ENCODE data around the gene KLHL7.
A peak's percentile ranks its signal among the peaks of the same experiment; 100 is the strongest.
"Not testable (repeated sequence)": the region's sequence is repeated elsewhere in the genome, so short reads cannot be mapped to it uniquely, and the experiment has no call there.

KLHL7 gene

GRCh38 chr7:23108995-23109394 lies 3.4 kb downstream of the KLHL7 start:
- no peak for DNase-seq (ENCODE audit: low spot score)

- DNase-seq (ENCODE audit: low spot score) = no peak
Measured at GRCh38 chr7:23109470-23109869, 3.9 kb downstream of the KLHL7 start.

DNA sequence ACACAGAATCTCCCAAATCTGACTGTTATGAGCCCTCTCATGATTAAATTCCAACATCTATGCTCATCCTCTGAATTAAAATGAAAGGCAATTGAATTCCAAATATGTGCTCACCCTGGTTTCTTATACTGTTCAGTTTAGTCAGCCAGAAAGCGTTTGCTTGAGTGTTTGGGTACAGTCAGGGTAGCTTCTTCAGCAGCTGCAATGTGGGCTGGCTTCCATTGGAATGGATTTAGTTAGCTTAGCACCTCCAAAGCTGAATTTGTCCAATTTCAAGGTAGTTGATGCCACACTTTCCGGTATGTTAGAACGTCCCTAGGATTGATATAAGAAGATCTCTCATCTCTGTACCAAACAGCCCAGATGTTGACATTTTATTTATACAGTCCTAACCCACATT lies 9.3 kb downstream of the KLHL7 start:
- DNase-seq (ENCODE audit: low spot score) = no peak

GRCh38 chr7:23115991-23116390 lies 10.4 kb downstream of the KLHL7 start:
- DNase-seq (ENCODE audit: low spot score) = no peak

GRCh38 chr7:23117841-23118240 lies 12.3 kb downstream of the KLHL7 start:
- no peak for DNase-seq (ENCODE audit: low spot score)

- DNase-seq (ENCODE audit: low spot score) = no peak
Measured at GRCh38 chr7:23120106-23120505, 14.5 kb downstream of the KLHL7 start.

DNA sequence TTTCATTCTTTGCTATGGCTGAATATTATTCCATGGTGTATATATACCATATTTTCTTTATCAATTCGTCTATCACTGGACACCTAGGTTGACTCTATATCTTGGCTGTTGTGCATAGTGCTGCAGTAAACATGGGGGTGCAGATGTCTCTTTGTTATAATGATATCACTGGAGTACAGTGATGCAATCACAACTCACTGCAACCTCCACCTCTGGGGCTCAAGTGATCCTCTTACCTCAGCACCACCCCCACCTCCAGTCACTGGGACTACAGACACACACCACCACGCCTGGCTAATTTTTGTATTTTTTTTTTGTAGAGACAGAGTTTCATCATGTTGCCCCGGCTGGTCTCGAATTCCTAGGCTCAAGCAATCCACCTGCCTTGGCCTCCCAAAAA lies 15.6 kb downstream of the KLHL7 start:
- DNase-seq (ENCODE audit: low spot score) = no peak

DNA sequence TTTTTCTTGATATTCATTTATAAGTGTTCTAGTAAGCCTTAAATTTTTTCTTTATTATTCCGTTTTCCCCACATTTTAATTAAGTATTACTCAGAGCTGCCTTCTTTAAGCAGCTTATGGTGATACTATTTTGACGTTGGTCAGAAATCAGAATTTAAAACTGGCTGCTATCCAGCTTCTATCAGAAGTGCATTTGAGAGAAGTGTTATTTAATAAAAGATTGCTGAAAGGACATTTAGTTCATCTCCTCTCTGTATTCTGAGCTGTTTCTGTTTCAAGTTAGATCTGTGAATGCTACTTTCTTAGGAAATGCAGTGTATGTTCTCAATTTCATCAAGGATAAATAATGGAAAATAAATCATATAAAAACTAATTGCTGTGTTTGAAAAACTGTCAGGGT lies 17.4 kb downstream of the KLHL7 start:
- DNase-seq (ENCODE audit: low spot score) = no peak

DNA sequence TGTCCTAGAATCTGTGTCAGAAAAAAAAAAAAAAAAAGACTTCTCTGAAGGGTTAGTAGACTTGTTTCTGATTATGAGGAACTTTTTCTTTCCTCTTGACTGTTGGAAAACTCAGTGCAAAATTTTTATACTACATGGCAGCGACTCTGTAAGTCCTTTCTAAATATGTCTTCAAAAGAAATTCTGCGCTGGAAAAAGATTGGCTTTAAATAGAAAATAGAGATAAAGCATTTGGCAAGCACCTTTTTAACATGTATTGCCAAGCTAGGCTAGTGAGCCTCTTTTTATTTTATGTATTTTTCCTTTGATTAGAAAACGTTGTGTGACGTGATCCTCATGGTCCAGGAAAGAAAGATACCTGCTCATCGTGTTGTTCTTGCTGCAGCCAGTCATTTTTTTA lies 17.9 kb downstream of the KLHL7 start:
- DNase-seq (ENCODE audit: low spot score) = no peak

DNA sequence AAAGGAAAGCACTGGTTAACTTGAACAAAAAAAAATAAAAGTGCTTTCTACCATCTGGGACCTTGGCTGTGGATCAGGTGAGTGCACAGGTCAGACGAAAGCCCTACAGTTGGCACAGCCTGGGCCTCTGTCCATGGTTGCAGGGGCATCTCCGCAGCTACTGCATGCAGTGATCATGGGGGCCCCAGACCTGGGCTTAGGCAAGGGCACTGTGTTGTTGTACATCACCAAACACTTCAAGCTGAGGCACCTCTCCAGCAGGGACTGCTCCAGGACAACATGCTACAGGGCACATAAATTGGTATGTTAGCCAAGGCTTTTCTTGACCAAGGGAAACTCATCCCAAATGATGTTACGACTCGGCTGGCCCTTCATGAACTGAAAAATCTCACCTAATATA lies 23.5 kb downstream of the KLHL7 start:
- DNase-seq (ENCODE audit: low spot score) = no peak

GRCh38 chr7:23131799-23132198 lies 26.2 kb downstream of the KLHL7 start:
- not testable (repeated sequence) for DNase-seq (ENCODE audit: low spot score)

DNA sequence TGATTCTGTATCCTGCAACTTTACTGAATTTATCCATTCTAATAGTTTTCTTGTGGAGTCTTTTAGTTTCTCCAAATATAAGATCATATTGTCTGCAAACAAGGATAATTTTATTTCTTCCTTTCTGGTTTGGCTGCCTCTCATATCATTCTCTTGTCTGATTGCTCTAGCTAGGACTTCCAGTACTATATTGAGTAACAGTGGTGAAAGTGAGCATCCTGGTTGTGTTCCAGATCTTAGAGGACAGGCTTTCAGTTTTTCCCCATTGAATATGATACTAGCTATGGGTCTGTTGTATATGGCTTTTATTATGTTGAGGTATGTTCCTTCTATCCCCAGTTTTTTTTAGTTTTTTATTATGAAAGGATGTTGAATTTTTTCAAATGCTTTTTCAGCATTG lies 28.2 kb downstream of the KLHL7 start:
- DNase-seq (ENCODE audit: low spot score) = no peak

GRCh38 chr7:23135755-23136154 lies 30.2 kb downstream of the KLHL7 start:
- no peak for DNase-seq (ENCODE audit: low spot score)

DNA sequence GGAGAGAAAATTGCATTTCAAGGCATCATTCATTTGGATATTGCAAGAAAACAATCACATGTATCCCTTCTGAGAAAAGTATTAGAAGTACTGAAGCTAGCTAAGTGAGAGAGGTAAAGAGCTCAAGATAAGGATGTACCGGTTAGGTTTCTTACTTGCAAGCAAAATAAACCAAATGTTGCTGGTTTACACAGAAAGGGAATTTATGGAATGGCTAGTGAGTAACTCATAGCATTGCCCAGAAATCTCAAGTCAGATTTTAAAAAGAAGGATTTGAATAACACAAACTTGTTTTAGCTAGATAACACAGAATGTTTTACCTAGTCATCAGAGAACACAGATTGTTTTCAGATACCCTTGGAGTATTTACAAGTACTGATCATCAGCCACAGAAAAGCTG lies 30.6 kb downstream of the KLHL7 start:
- DNase-seq (ENCODE audit: low spot score) = no peak

GRCh38 chr7:23157679-23158078 lies 52.1 kb downstream of the KLHL7 start:
- no peak for DNase-seq (ENCODE audit: low spot score)

GRCh38 chr7:23158546-23158945 lies 53.0 kb downstream of the KLHL7 start:
- no peak for DNase-seq (ENCODE audit: low spot score)

DNA sequence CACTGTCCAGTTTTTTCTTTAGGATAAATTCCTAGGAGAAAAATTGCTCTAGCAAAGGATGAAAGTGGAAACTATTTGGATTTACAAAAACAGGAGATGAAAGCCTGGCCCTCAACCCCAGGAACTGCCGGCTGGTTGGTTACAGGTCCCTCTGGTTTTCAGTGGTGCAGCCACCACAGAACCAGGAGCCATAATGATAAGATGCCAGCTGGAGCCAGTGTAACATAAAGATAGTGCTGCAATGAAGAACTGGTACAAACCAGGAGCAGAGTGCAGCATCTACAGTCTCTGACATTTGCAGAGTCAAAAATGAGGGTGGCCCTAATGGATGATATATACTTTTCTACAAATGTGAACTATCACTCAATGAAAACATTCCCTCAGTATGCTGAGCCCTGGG lies 55.9 kb downstream of the KLHL7 start:
- no peak for DNase-seq (ENCODE audit: low spot score)

DNA sequence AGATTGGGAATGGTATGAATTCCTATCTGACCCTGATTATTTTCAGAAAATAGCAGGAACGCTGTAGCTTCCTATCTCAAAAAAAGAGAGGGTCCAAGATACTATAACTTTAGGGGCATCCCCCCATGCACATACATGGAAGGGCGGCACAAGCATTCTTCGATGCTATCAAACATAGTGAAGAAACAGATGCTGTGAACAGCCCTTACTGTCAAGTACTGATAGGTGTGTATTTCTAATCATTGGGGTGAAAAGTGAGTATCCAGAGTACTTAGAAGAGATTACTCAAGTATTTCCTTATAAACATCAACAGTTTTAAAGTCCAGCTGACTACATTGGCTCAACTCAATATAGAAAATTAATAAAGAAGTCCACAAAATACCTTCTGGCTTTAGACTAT lies 59.3 kb downstream of the KLHL7 start:
- no peak for DNase-seq (ENCODE audit: low spot score)

GRCh38 chr7:23165316-23165715 lies 59.7 kb downstream of the KLHL7 start:
- DNase-seq (ENCODE audit: low spot score) = no peak

DNA sequence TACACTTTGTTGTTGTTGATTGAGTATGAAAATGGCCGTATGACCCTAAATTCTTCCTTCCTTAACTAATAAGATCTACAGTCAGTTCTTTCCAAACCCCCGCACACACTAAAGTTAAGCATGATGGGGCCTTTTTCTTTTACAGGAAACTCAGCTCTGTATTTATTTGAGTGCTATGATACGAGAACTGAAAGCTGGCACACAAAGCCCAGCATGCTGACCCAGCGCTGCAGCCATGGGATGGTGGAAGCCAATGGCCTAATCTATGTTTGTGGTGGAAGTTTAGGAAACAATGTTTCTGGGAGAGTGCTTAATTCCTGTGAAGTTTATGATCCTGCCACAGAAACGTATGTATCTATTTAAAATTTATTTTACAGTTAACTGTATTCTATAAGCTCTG lies 62.1 kb downstream of the KLHL7 start:
- DNase-seq (ENCODE audit: low spot score) = no peak

DNA sequence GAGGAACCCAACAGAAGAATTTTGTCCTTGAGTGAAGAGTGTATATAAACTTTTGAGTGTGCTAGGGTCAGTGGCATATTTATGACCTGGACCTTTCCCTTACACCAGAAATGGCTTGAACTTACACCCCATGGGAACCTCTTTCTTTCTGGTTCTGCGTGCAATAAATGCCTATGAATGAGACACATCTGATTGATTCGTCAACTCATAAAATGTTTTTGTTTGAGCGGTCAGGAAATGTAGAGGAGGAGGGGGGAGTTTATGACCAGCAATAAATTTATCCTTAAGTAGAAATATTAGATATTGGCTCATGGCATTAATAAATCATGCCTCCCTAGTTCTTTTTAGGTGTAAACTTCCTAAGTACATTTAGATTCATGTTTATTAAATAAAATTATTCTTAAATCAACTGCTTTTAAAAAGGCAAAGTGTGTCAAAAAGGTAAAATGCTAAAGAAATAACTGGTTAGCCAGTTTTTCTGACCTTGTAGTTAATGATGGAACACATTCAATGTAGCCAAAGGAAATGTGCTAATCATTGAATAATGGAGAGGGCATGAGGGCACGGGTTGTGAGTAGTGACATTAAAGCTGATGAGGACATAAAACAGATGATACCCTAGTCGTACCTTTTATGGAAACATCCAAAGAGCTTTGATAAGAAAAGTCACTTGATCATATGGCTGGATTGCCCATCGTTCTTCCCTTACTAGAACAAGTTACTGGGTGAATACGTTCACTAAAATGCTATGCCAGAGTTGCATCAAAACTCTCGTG lies 62.7 kb downstream of the KLHL7 start:
- DNase-seq (ENCODE audit: low spot score) = no peak

GRCh38 chr7:23175938-23176337 lies 70.4 kb downstream of the KLHL7 start:
- no peak for DNase-seq (ENCODE audit: low spot score)

DNA sequence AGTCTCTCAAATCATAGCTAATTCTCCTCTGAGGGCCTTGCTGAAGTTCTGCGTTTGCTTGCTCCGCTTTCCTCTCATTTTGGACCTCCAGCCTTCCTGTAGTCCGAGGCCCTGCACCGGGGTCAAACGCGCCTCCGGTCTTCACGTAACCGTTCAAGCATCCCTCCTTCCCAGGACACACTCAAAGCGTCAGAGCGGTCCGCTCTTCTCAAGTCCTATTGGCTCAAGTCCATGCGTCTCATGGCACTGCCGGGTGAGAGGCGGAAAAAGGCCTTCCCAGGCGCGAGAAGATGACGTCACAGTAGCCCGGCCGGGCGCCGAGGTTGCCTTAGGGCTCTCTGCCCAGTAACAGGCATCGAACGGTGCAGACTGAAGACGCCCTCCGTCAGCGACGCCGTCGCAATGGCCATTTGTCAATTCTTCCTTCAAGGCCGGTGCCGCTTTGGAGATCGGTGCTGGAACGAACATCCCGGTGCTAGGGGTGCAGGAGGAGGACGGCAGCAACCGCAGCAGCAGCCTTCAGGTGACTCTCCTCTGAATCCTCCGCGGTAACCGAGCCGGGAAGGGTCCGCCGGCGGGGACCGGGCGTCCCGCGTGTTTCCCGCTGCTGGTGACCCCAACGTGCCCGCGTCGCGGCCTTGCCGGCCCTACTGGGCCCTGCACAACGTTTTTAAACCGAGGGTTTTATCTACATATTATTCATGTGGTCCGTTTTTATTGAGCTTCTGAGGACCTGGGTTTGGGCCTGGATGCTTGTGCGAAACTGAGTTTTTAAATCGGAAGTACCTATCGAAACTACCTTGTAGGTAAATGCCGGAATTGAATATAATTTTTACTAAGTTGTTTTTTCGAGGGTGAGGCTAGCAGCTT lies 76.3 kb downstream of the KLHL7 start, which contains the start of gene NUP42:
Gene NUP42, plus strand, starts transcription at position 365 of the 870 bp plus-strand sequence. Its CDS starts 38 bp downstream, at position 403.
- DNase-seq (ENCODE audit: low spot score) = peak; percentile 99

Measured in SW480 (cell line).